ENCODE results near the gene CDH13.

The CDH13 gene

DNA sequence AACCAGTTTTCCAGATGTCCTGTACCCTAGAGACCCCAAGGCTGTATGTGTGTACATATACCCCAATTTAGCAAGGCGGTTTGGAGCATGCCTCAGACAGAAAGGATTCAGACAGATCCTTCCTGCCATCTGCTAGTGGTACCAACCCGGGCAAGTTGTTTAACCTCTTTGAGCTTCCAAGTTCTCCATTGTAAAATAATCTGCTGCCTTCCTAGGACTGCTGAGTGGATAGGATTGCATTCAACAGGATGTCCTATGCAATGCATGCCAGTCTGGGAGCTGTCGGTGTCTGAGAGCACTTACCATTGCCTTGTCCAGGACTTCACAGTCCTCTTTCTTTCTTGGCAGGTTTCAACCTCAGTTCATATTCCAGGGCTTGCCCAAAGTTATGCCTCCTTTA lies 1.9 kb downstream of the CDH13 start:
- DNase-seq: no peak

DNA sequence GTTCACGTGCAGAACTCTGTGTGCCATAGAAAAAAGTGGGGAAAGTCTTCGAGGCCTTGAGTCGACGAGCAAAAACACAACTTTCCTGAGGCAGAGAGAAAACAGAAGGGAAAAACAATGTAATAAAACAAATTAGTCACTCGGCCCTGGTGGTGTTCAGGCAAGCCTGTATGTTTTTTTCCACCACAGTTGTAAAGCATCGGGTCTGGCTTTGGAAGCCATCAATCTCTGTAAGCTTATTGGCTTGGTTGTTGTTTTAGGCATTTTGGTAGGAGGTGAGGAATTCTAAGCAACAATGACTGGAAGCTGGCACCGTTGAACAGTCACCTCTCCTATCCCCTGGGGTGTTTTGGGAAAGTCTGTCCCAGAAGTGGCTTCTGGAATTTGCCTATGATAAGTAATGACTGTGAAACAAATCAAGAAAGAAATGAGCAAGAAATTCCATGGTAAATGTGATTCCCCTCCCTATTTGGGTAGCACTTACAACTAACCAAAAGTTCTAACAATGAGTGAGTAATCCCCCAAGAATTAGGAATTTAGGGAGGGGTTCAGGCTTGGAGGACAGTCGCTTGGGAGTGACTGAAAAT lies 2.8 kb downstream of the CDH13 start:
- no peak for DNase-seq

GRCh38 chr16:82630219-82630618 lies 3.5 kb downstream of the CDH13 start:
- no peak for DNase-seq

- no peak for DNase-seq
Measured at GRCh38 chr16:82630688-82631087, 3.9 kb downstream of the CDH13 start.

GRCh38 chr16:82631701-82632685 lies 5.2 kb downstream of the CDH13 start:
- no peak for DNase-seq

- DNase-seq: no peak
Measured at GRCh38 chr16:82633964-82634600, 7.3 kb downstream of the CDH13 start.

DNA sequence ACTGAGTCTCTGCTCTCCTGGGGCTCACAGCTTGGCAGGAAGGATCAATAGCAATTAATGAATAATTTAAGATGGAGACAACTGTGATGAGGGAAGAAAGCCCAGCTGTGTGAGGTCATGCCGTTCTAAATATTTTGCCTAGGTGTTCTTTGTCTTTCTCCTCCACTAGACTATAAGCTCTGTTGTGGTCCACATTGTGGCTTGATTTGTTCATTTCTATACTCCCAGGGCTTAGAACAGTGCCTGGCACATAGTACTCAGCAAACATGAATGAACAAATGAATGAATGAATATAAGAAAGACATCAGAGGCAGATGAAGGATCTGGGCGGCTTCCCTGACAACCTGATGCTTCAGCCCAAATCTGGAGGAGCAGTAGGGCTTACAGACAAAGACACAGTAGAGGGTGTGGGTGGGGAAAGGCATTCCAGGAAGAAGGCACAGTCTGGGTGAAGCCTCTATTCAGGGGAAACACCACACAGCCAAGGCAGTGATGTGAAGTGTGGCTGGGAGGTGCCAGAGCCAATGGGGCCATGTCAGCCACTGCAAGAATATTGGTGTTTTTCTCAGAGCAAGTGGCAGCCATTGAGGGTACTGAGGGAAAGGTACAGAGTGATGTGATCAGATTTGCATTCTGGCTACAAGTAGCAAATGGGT lies 8.3 kb downstream of the CDH13 start:
- no peak for DNase-seq

DNA sequence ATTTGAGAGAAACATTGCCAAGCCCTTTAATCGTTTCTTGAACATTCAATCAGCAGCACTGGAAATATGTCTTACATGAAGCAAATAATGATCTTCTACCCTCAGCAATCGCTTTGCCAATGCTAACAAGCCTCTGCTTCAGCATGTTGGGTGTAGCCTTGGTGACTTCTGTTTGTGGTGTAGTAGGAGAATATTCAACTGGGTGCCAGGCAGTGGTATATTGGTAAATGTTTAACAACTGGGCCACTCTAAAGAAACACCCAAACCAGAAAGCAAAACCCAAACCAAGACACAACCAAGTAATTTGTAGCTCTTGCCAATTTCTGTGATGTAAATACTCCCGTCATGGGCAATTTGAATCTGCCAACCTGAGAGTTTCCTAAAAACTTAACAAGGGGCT lies 9.7 kb downstream of the CDH13 start:
- no peak for DNase-seq

DNA sequence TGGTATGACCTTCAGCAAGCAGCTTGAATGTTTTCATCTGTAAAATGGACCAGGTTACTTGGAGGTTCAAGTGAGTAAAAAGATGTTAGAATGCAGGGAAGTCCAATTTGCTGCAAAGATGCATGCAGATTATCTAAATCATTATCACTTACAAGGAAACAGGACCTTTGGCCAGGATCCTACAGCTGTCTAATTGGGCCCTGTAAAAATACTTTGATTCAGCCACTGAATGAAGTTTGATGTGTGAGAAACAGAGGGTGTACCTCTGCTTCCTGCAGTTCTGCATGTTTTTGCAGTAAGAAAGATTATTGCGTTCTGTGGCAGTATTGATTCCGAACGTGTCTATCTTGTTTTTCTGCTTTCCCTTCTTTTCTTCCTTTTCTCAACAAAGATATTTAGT lies 10.2 kb downstream of the CDH13 start:
- no peak for DNase-seq

DNA sequence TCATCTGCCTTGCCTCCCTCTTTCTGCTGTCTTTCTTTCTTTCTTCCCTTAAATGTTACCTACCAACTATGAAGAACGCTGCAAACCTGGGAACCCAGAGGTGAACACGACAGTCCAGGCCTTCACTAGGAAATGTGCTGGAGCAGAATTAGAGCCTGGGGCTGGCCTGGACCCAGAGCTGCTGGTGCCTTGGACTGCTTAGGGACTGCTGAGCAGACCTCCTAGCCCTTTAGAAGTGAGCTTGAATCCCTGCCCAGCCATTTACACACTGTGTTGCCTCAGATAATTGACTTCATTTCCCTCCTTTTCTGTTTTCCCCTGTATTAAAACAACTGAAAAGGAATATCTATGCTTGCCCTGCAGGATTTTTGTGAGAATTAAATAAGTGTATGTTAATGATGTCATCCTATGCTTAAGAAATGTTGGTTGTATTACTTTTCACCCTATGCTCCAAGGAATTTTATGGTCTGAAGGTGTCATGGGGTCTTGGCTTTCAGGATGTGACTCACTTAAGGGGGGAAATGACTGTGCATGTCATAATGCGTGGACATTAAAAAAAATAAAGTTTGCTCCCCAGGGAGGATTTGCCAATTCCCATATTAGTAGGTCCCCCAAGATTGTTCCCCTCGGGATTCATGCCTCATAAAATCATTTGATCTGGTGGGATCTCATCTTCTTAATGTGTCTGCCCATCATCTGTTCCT lies 11.5 kb downstream of the CDH13 start:
- no peak for DNase-seq

- no peak for DNase-seq
Measured at GRCh38 chr16:82639263-82639662, 12.5 kb downstream of the CDH13 start.

- DNase-seq: no peak
Measured at GRCh38 chr16:82639666-82640336, 13.0 kb downstream of the CDH13 start.

DNA sequence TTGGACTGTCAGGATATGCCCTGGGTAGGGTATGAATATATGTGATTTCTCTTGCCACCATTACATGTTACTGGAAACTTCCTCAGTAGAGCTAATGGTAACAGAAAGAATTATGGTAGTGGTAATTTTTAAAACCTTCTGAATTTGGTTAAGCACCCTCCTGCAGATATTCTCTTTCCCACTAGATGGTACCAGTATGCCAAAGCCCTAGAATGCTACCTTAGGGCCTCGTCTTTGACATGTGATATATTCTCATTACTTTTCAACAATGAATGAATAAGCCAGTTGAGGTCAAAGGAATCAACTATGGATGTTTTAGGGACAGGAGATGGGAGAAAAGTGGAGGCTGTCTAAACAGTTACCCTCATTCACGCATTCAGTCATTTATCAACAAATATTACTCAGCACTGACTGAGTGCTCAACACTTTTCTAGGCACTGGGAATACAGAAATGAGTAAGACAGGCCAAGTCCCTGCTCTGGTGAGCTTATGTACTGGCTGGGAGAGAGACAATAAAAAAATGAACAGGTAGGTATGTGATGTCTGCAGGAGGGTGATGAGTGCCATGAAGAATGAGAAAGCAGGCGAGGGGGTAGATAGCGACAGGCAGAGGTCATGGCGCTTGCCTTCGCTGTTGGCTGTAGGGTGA lies 14.7 kb downstream of the CDH13 start:
- no peak for DNase-seq

DNA sequence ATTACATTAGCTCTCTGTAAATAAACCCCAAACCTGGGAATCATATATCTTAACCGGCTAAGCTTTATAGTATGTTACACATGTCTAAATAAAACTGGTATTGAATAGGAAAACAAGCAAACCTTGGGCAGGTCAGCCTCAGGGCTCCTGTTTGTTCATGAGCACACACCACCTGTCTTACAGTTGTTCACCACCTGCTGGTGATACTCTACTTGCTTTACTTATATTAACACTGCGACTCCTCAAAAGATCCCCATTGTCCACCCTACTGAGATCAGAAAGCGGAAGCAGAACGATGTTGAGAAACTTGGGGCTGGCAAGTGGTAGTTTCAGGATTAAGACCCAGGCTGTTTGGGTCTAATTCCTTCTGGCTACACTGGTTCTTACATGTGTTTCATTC lies 16.4 kb downstream of the CDH13 start:
- DNase-seq: no peak

DNA sequence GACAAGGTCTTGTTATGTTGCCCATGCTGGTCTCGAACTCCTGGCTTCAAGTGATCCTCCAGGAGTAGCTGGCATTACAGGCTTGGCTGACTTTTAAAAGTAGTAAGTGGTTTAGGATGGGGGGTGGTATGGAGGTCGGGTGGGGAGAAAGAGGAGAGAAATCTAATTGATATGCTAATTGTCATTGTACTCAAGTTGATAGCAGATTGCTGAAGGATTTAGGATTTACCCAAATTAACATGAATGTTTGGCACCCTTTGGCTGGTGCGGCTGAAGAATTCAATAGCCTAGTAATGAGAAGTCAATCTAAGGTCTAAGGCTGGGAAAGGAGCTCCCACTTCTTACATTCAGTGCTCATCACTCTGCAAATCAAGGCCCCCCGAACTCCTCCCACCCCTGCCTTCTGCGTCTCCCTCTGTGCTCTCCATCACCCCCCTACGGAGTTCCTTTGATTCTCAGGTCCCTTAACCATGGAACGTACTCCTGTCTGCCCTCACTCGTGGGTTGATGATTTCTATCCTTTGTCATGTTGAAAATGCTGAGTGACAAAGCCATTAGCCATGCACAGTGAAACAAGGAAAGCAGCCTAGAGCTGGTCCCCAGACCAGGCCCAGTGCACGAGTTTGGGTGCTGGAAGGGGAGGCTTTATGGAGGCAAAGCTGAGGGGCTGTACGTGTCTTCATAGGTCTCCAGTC lies 17.3 kb downstream of the CDH13 start:
- no peak for DNase-seq

GRCh38 chr16:82646504-82646903 lies 19.7 kb downstream of the CDH13 start:
- no peak for DNase-seq

DNA sequence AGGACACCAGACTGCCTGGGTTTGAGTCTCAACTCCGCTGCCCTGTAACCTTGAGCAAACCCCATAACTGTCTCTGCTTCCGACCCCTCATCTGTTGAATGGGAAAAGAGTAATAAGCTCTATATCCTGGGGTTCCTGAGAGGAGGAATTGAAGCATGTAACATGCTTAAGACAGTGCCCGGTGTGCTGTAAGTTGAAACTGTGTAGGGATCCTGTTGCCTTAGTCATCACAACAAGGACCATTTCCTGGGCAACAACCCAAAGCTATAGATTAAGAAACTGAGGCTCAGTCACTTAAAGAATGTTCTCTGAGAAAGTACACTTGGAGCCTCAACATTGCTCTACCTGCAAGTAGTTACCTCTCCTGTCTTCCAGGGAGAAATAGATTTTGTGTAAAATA lies 23.0 kb downstream of the CDH13 start:
- DNase-seq: no peak

DNA sequence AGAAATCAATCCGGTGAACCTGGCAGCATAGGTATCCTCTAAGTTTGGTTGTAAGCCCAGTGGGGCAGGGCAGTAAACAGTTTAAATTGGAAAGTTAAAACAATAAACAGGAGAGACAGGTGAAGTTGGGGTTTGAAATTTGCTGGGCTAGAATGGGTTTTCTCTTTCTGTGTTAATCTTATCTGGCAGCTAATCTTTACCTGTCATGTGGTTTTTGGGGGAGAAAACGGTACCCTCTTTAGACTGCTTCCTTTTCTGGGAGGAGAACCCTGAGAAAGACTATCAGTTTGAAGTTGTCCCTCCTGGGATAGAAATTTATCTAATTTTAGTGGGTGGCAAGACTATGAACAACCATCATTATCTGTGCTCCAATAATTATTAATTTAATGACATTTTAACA lies 24.0 kb downstream of the CDH13 start:
- no peak for DNase-seq

GRCh38 chr16:82651921-82652601 lies 25.3 kb downstream of the CDH13 start:
- DNase-seq: no peak

GRCh38 chr16:82652826-82653225 lies 26.1 kb downstream of the CDH13 start:
- DNase-seq: no peak

All from cerebellar nuclear complex (tissue), 1 donor.